Neural progenitor cell (in vitro differentiated cells): ENCODE data around the gene ATP4A. TPM values are rescaled to one million over a fixed set of nuclear protein-coding genes. Genes with fewer than 3 reads are reported as not detected.

Experiments
- DNase-seq: peaks from one replicate; pipeline ENCODE4 v3.0.0-alpha.2; 2016; ENCODE audit warnings: low spot score
- H2AFZ ChIP-seq: fragments of 200-600 bp; sonication (generic); replicated peaks from 2 replicates; pipeline ENCODE4 v1.6.1; 2016; ENCODE audit warnings: antibody characterized with exemption
- H3F3A ChIP-seq: fragments of 200-600 bp; sonication (generic); 2 replicates; pipeline ENCODE4 v1.6.1; 2016; ENCODE audit warnings: antibody characterized with exemption, low read depth
- H3K27ac ChIP-seq: fragments of 200-600 bp; sonication (generic); 2 replicates; pipeline ENCODE4 v1.5.1; 2016; ENCODE audit warnings: mild to moderate bottlenecking
- H3K27me3 ChIP-seq: fragments of 200-600 bp; sonication (generic); 2 replicates; pipeline ENCODE4 v1.6.1; 2016; ENCODE audit warnings: mild to moderate bottlenecking, moderate library complexity
- H3K36me3 ChIP-seq: fragments of 200-600 bp; sonication (generic); 2 replicates; pipeline ENCODE4 v1.5.1; 2016
- H3K4me1 ChIP-seq: fragments of 200-600 bp; sonication (generic); 2 replicates; pipeline ENCODE4 v1.6.1; 2016; ENCODE audit warnings: mixed run types
- H3K4me2 ChIP-seq: fragments of 200-600 bp; sonication (generic); 2 replicates; pipeline ENCODE4 v1.6.1; 2016
- H3K4me3 ChIP-seq: fragments of 200-600 bp; sonication (generic); 2 replicates; pipeline ENCODE4 v1.5.1; 2016
- H3K79me2 ChIP-seq: fragments of 200-600 bp; sonication (generic); 2 replicates; pipeline ENCODE4 v1.6.1; 2016; ENCODE audit warnings: low read depth
- H3K9ac ChIP-seq: fragments of 200-600 bp; sonication (generic); 2 replicates; pipeline ENCODE4 v1.6.1; 2016
- H3K9me3 ChIP-seq: fragments of 200-600 bp; sonication (generic); 2 replicates; pipeline ENCODE4 v1.5.1; 2016; ENCODE audit warnings: low read depth
- H4K20me1 ChIP-seq: fragments of 200-600 bp; sonication (generic); 2 replicates; pipeline ENCODE4 v1.6.1; 2016; ENCODE audit warnings: low read depth
- H3K27ac Mint-ChIP-seq: 3 replicates; pipeline ENCODE4 v1.8.0; 2021; ENCODE audit warnings: mixed read lengths
- H3K27me3 Mint-ChIP-seq: 2 replicates; pipeline ENCODE4 v1.8.0; 2022; ENCODE audit warnings: low read depth, mild to moderate bottlenecking, inconsistent platforms, moderate library complexity, mixed read lengths; ENCODE audit not compliant: insufficient read depth
- H3K36me3 Mint-ChIP-seq: 3 replicates; pipeline ENCODE4 v1.8.0; 2021; ENCODE audit warnings: mixed read lengths
- H3K4me1 Mint-ChIP-seq: 3 replicates; pipeline ENCODE4 v1.8.0; 2021; ENCODE audit warnings: mixed read lengths
- H3K4me3 Mint-ChIP-seq: 3 replicates; pipeline ENCODE4 v1.8.0; 2021; ENCODE audit warnings: mild to moderate bottlenecking, moderate library complexity, mixed read lengths
- H3K9me3 Mint-ChIP-seq: 3 replicates; pipeline ENCODE4 v1.8.0; 2020; ENCODE audit warnings: mixed read lengths
- CTCF ChIP-seq: fragments of 200-600 bp; sonication (generic); IDR thresholded peaks from 2 replicates; pipeline ENCODE4 v1.5.1; 2017; ENCODE audit warnings: antibody characterized with exemption, mild to moderate bottlenecking
- EZH2 ChIP-seq: fragments of 200-600 bp; sonication (generic); IDR thresholded peaks from 2 replicates; pipeline ENCODE4 v1.6.1; 2017; ENCODE audit warnings: antibody characterized with exemption, mild to moderate bottlenecking, moderate library complexity
- EZH2phosphoT487 ChIP-seq: fragments of 200-600 bp; sonication (generic); IDR thresholded peaks from 2 replicates; pipeline ENCODE4 v1.6.1; 2017; ENCODE audit warnings: antibody characterized with exemption
- total RNA-seq: library from RNA; depleted of rRNA; stranded (reverse); fragments of >200 nt; gene quantifications from 2 replicates; pipeline ENCODE4 v1.2.3, GENCODE V29; 2015; ENCODE audit warnings: low replicate concordance

Gene ATP4A
- total RNA-seq, 1 donor from 2014 or later = not detected

DNA sequence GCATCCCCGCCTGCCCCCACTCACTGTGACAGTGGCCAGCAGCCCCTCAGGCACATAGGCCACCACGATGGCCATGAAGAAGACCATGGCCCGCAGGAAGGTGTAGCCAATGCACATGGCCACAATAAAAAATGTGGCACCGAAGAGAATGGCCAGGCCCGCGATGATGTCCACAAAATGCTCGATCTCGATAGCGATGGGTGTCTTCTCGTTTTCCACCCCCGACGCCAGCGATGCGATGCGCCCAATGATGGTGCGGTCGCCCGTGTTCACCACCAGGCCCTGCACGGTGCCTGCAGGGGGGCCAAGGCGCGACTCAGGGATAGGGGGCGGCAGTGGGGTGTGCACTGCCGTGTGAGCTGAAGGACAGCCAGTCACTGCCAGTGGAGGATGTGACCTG is 3.7 kb downstream of the ATP4A start:
- DNase-seq = no peak
- H3K27me3 ChIP-seq = peaks cover 76% of the 10 kb centered on the region
- no peak overlapping the region for H2AFZ ChIP-seq
- no peaks in the 10 kb centered on the region for H3K9me3 ChIP-seq
- no peaks in the 10 kb centered on the region for H3K4me1 ChIP-seq
- no peaks in the 10 kb centered on the region for H3K79me2 ChIP-seq
- H3K4me3 Mint-ChIP-seq = peak overlapping the region; percentile 33
- no peaks in the 10 kb centered on the region for H3K36me3 Mint-ChIP-seq
- no peak overlapping the region for H3K27ac ChIP-seq
- H4K20me1 ChIP-seq = no peaks in the 10 kb centered on the region
- no peak overlapping the region for H3K4me2 ChIP-seq
- H3K4me3 ChIP-seq = no peak overlapping the region
- H3F3A ChIP-seq = peaks cover 11% of the 10 kb centered on the region
- H3K4me1 Mint-ChIP-seq = peaks cover 11% of the 10 kb centered on the region
- no peak overlapping the region for H3K9ac ChIP-seq
- no peak overlapping the region for H3K27ac Mint-ChIP-seq
- no peaks in the 10 kb centered on the region for H3K9me3 Mint-ChIP-seq
- TF ChIP-seq EZH2 (no peak), CTCF (no peak), EZH2phosphoT487 (no peak)
- no peaks in the 10 kb centered on the region for H3K36me3 ChIP-seq
- peaks cover 33% of the 10 kb centered on the region for H3K27me3 Mint-ChIP-seq

DNA sequence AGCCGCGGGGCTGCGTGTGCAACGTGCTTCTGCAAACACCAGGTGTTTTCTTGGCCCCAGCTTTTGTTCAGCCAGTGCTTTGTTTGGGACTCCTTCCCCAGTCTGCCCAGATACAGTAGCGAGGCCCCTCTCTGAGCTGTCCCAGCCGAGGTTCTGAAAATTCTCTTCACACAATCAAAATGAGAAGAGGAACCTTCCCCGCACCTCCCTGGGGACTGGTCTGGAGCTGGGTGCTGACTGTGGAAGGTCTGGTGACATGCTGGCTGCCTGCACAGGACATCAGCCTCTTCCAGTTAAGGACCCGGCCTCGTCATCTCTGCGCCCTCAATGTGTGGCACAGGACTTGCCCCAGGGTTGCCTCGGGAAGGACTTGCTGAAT is 4.2 kb downstream of the ATP4A start:
- H3K27ac ChIP-seq = no peak overlapping the region
- no peak for TF ChIP-seq CTCF
- no peak for TF ChIP-seq EZH2phosphoT487
- no peak for TF ChIP-seq EZH2
- peaks cover 78% of the 10 kb centered on the region for H3K27me3 ChIP-seq
- H3K9me3 Mint-ChIP-seq = no peaks in the 10 kb centered on the region
- no peak overlapping the region for H3K27ac Mint-ChIP-seq
- H3K9ac ChIP-seq = no peak overlapping the region
- H3K4me1 Mint-ChIP-seq = peaks cover 11% of the 10 kb centered on the region
- H3K4me1 ChIP-seq = no peaks in the 10 kb centered on the region
- H4K20me1 ChIP-seq = no peaks in the 10 kb centered on the region
- H3F3A ChIP-seq = peaks cover 11% of the 10 kb centered on the region
- H3K79me2 ChIP-seq = no peaks in the 10 kb centered on the region
- H3K4me3 ChIP-seq = no peak overlapping the region
- no peak overlapping the region for H3K4me2 ChIP-seq
- H3K36me3 ChIP-seq = no peaks in the 10 kb centered on the region
- no peaks in the 10 kb centered on the region for H3K9me3 ChIP-seq
- H3K4me3 Mint-ChIP-seq = peak overlapping the region; percentile 43
- H2AFZ ChIP-seq = no peak overlapping the region
- H3K27me3 Mint-ChIP-seq = peaks cover 35% of the 10 kb centered on the region
- H3K36me3 Mint-ChIP-seq = no peaks in the 10 kb centered on the region
- peak; percentile 31 for DNase-seq

DNA sequence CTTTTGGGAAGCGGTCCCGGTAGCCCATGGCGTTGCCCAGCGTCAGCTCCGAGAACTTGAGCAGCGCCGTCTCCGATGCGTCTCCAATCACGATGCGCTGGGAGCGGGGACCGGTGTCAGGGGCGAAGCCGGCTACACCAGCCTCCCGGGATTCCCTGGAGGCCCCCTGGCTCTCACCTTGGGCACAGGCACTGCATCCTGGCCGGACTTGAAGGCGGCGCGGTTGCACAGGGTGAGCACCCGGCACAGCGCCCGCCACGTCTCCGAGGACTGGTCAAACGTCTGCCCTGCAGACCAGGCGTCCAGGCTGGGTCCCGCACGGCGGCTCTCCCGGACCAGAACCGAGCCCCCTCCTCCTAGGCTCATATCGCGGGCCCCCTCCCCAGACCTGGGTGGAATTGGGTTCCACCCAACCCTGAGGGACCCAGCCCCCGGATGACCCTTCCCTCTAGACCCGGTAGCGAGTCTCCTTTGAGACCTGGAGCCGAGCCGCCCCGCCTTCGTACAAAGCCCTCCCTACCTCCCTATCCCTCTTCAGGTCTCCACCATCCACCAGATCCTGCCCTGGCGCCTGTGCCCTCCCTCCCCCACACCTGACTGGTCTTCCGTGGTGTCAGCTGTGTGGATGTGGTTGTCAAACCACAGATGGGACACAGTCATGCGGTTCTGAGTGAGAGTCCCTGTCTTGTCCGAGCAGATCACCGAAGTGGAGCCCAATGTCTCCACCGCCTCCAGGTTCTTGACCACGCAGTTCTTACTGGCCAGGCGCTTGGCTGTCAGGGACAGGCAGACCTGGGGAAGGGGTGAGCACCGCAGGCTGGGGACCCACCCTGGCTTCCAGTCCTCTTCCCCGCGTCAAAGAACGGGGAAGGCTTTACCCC is 4.8 kb downstream of the ATP4A start:
- peaks cover 11% of the 10 kb centered on the region for H3K4me1 Mint-ChIP-seq
- H3K27ac ChIP-seq = no peak overlapping the region
- no peak overlapping the region for H2AFZ ChIP-seq
- H3K4me3 ChIP-seq = peak overlapping the region; percentile 54
- no peaks in the 10 kb centered on the region for H3K4me1 ChIP-seq
- no peak overlapping the region for H3K9ac ChIP-seq
- peaks cover 79% of the 10 kb centered on the region for H3K27me3 ChIP-seq
- H3K79me2 ChIP-seq = no peaks in the 10 kb centered on the region
- TF ChIP-seq EZH2 = peak; percentile 32
- no peak for TF ChIP-seq EZH2phosphoT487
- no peaks in the 10 kb centered on the region for H3K36me3 ChIP-seq
- no peaks in the 10 kb centered on the region for H3K36me3 Mint-ChIP-seq
- peak overlapping the region; percentile 91 for H3K4me3 Mint-ChIP-seq
- H3K27me3 Mint-ChIP-seq = peaks cover 38% of the 10 kb centered on the region
- no peaks in the 10 kb centered on the region for H3K9me3 Mint-ChIP-seq
- no peak for DNase-seq
- peak overlapping the region; percentile 73 for H3K4me2 ChIP-seq
- H3K27ac Mint-ChIP-seq = no peak overlapping the region
- peaks cover 11% of the 10 kb centered on the region for H3F3A ChIP-seq
- H3K9me3 ChIP-seq = no peaks in the 10 kb centered on the region
- H4K20me1 ChIP-seq = no peaks in the 10 kb centered on the region
